GM10266 (cell line): ENCODE data around the gene UBA5.

ENCODE experiments used
- DNase-seq: peaks from one replicate; pipeline ENCODE4 v3.0.0; 2012; ENCODE audit errors: extremely low spot score
- TF ChIP-seq, protein P1 (sequence below): IDR thresholded peaks from 2 replicates; pipeline ENCODE4 v1.5.1; 2012; ENCODE audit warnings: mild to moderate bottlenecking, low read depth; ENCODE audit not compliant: control insufficient read depth, insufficient read depth; ENCODE audit errors: missing control alignments

UBA5 gene

DNA sequence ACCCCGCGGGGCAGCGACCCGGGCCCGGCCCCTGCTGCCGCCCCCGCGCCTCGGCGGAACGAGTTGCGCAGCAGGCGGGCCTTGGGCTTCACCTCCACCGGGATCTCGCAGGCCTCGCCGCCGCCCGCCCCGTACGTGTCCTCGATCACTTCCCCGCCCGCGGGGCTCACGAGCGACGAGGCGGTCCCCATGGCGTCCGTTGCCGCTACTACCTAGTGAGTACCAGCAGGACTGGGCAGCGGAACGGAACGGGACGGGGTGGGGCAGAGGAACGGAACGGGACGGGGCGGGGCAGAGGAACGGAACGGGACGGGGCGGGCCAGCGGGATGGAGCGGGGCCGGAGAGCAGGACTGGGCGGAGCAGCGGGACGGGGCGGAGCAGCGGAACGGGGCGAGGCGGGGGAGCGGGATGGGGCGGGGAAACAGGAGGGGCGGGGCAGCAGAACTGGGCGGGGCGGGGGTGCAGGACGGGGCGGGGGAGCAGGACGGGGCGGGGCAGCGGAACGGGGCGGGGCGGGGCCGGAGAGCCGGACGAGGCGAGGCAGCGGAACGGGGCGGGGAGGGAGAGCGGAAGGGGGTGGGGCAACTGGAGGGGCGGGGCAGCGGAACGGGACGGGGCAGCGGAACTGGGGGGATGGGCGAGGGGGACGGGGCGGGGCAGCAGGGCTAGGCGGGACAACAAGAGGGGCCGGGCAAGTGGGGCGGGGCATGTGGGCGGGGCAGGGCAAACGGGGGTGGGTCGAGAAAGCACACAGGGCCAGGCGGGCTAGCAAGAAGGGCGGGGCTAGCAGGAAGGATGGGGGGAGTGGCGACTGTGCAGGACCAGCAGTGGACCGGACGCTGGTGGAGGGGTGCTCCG is 62.3 kb downstream of the UBA5 start, which contains the start of gene NPHP3:
NPHP3 (minus strand) TSS at position 245 of the 859 bp plus-strand sequence; CDS start at position 191, 54 bp downstream.
- TF ChIP-seq, protein P1, sequence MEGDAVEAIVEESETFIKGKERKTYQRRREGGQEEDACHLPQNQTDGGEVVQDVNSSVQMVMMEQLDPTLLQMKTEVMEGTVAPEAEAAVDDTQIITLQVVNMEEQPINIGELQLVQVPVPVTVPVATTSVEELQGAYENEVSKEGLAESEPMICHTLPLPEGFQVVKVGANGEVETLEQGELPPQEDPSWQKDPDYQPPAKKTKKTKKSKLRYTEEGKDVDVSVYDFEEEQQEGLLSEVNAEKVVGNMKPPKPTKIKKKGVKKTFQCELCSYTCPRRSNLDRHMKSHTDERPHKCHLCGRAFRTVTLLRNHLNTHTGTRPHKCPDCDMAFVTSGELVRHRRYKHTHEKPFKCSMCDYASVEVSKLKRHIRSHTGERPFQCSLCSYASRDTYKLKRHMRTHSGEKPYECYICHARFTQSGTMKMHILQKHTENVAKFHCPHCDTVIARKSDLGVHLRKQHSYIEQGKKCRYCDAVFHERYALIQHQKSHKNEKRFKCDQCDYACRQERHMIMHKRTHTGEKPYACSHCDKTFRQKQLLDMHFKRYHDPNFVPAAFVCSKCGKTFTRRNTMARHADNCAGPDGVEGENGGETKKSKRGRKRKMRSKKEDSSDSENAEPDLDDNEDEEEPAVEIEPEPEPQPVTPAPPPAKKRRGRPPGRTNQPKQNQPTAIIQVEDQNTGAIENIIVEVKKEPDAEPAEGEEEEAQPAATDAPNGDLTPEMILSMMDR = no peak
- DNase-seq = peak; percentile 98

DNA sequence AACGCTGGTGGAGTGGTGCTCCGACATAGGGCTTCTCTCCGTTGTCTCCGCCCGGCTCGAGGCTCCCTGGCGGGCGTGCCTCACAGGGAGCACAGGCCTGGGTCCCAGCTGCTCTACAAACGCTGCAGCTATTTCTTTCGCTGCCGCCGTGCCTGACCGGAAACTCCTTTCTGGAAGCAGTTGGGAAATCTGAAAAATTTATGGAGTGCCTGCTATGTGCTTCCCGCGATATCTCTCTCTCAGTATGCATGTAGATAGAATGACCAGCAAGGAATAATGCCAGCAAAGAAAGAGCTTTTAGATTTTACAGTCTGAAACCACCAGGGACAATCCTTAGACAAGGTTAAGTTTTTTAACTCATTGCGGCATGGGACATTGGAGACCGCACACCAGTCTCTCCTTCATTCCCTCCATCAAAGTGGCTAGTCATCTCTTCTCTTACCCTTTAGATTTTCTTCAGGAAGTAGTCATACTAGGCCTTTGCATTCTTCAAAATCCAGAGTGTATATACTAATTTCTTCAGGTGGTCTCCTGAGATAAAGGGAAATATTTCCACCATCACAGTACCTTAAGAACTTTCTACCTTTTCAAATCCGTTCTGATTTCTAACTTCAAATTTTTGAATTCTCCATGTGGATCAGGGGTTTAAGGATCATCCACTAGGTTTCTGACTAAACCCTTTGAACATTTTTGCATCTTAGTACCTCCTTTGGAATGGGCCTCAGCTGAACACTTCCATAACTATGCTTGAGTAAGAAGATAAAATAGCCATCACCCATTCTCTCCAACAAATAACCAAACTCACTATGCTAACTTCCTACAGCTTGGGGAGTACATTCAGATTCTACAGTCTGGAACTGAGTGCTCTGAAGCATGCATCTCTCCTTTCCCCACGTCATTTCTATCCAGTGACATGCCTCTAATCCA is 63.2 kb downstream of the UBA5 start:
- DNase-seq = no peak
- TF ChIP-seq, protein P1 = no peak

DNA sequence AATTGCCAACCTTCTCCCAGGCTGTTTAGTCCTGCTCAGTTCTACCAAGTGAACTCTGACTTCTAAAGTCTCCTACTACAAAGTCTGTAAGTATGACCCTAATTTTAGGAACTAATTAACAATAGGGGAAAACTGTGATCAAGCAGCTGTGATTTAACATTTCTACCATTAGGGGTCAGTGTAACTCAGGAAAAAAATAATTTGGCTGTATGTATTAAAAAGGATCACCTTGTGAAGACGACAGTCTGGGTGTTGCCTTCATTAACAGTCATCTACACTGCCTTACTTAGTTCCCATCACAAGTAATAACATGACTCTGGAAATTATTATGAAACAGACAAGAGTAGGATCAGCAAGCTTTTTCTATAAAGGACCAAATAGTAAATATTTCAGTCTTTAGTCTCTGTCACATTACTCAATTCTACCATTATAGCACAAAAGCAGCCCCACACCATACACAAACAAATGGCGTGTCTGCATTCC is 66.3 kb downstream of the UBA5 start:
- TF ChIP-seq, protein P1 = peak; percentile 67
- peak; percentile 32 for DNase-seq
